ENCODE data around the gene HBA1.

DNA sequence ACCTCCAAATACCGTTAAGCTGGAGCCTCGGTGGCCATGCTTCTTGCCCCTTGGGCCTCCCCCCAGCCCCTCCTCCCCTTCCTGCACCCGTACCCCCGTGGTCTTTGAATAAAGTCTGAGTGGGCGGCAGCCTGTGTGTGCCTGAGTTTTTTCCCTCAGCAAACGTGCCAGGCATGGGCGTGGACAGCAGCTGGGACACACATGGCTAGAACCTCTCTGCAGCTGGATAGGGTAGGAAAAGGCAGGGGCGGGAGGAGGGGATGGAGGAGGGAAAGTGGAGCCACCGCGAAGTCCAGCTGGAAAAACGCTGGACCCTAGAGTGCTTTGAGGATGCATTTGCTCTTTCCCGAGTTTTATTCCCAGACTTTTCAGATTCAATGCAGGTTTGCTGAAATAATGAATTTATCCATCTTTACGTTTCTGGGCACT lies 928 bp downstream of the HBA1 start:
- TF ChIP-seq, protein P1, sequence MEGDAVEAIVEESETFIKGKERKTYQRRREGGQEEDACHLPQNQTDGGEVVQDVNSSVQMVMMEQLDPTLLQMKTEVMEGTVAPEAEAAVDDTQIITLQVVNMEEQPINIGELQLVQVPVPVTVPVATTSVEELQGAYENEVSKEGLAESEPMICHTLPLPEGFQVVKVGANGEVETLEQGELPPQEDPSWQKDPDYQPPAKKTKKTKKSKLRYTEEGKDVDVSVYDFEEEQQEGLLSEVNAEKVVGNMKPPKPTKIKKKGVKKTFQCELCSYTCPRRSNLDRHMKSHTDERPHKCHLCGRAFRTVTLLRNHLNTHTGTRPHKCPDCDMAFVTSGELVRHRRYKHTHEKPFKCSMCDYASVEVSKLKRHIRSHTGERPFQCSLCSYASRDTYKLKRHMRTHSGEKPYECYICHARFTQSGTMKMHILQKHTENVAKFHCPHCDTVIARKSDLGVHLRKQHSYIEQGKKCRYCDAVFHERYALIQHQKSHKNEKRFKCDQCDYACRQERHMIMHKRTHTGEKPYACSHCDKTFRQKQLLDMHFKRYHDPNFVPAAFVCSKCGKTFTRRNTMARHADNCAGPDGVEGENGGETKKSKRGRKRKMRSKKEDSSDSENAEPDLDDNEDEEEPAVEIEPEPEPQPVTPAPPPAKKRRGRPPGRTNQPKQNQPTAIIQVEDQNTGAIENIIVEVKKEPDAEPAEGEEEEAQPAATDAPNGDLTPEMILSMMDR (IDR thresholded peaks at IDR 0.05 in 8 of 11, conservative IDR thresholded peaks at IDR 0.05 in 3 of 11), result no peak
- TF ChIP-seq POLR2A (IDR thresholded peaks at IDR 0.05) (no peak), POLR2AphosphoS5 (IDR thresholded peaks at IDR 0.05) (no peak)

Data from spleen (tissue), 7 donors.